HCT116 (cell line): ENCODE results near the gene NPR1. TPM values are rescaled to one million over a fixed set of nuclear protein-coding genes. Genes with fewer than 3 reads are reported as not detected.

Experiments
- ATAC-seq: fragments of 200-7000 bp; cut with Tn5 transposase; 2 replicates; pipeline ENCODE4 v1.9.1; 2020; ENCODE audit warnings: mild to moderate bottlenecking, moderate library complexity
- BruUV-seq: library from RNA; stranded (reverse); fragments of 400-500 nt; replicated peaks from 2 replicates; lab custom pipeline; 2021; lab: Mats Ljungman, UMichigan
- CTCF ChIA-PET: fragments of 300-600 bp; sonication (Branson Sonifier 250); formaldehyde crosslinking; loops from one replicate; lab custom pipeline; 2021; ENCODE audit warnings: antibody characterized with exemption; lab: Charles Lee
- POLR2A ChIA-PET: fragments of 300-600, 350-600 bp; sonication (Branson Sonifier 250); formaldehyde crosslinking; loops from one replicate; lab custom pipeline; 2021; ENCODE audit warnings: antibody characterized with exemption; lab: Charles Lee
- RAD21 ChIA-PET, 2 experiments: fragments of 300-600 bp; sonication (Branson Sonifier 250); formaldehyde crosslinking; loops; one replicate each; lab custom pipeline; 2023; ENCODE audit warnings: low total read pairs in 2 of 2; ENCODE audit not compliant: uncharacterized antibody in 2 of 2, unreplicated experiment in 2 of 2, low non-redundant PET in 1 of 2; lab: Charles Lee
- DNase-seq: peaks from one replicate; pipeline ENCODE4 v3.0.0-alpha.2; 2010; ENCODE audit warnings: low read depth, low spot score
- H2AFZ ChIP-seq: fragments of 200-600 bp; shearing (Covaris generic), sonication (generic); 2 replicates; pipeline ENCODE4 v1.6.1; 2017; ENCODE audit warnings: low read depth, mixed run types, mixed read lengths, antibody characterized with exemption, low read length; ENCODE audit not compliant: poor library complexity, severe bottlenecking
- H3K27ac ChIP-seq: 2 replicates; pipeline ENCODE4 v1.5.1; 2012; ENCODE audit warnings: low read depth, low read length
- H3K27me3 ChIP-seq: fragments of 200-600 bp; sonication (generic); 2 replicates; pipeline ENCODE4 v1.6.1; 2016; ENCODE audit warnings: mixed run types, low read length, mixed read lengths; ENCODE audit not compliant: insufficient read depth
- H3K36me3 ChIP-seq, 2 experiments: fragments of 200-500 bp in 1 of 2; fragments of 200-600 bp in 1 of 2; sonication (Bioruptor generic) in 1 of 2; sonication (generic) in 1 of 2; 2 replicates each; pipeline versions ENCODE4 v1.5.1 to v1.6.1; 2014 to 2016; ENCODE audit warnings: low read length in 2 of 2, inconsistent platforms in 1 of 2, mixed read lengths in 1 of 2, mixed run types in 1 of 2; ENCODE audit not compliant: insufficient read depth in 2 of 2, control insufficient read depth in 1 of 2
- H3K4me1 ChIP-seq, 2 experiments: fragments of 200-600 bp in 1 of 2; sonication (generic) in 1 of 2; 2 replicates each; pipeline versions ENCODE4 v1.5.1 to v1.6.1; 2012 to 2017; ENCODE audit warnings: low read length in 2 of 2, inconsistent platforms in 1 of 2, mild to moderate bottlenecking in 1 of 2, mixed read lengths in 1 of 2, mixed run types in 1 of 2, moderate library complexity in 1 of 2; ENCODE audit not compliant: insufficient read depth in 2 of 2, control insufficient read depth in 1 of 2
- H3K4me2 ChIP-seq: fragments of 200-600 bp; sonication (generic); 2 replicates; pipeline ENCODE4 v1.6.1; 2017; ENCODE audit warnings: mixed run types, low read length, mixed read lengths
- H3K4me3 ChIP-seq, 2 experiments: fragments of 200-600 bp in 1 of 2; sonication (generic) in 1 of 2; replicated peaks in 1 of 2; 2 replicates each; pipeline ENCODE4 v1.5.1; 2011 to 2016; ENCODE audit warnings: low read length in 2 of 2, control low read depth in 1 of 2, low read depth in 1 of 2, mild to moderate bottlenecking in 1 of 2, mixed read lengths in 1 of 2, mixed run types in 1 of 2
- H3K79me2 ChIP-seq: fragments of 200-600 bp; sonication (generic); 2 replicates; pipeline ENCODE4 v1.6.1; 2017; ENCODE audit warnings: mild to moderate bottlenecking, mixed run types, low read length, moderate library complexity, mixed read lengths; ENCODE audit not compliant: insufficient read depth
- H3K9ac ChIP-seq: fragments of 200-600 bp; sonication (generic); 2 replicates; pipeline ENCODE4 v1.6.1; 2016; ENCODE audit warnings: low read length, mixed read lengths
- H3K9me2 ChIP-seq: fragments of 200-600 bp; sonication (generic), shearing (Covaris generic); 2 replicates; pipeline ENCODE4 v1.6.1; 2017; ENCODE audit warnings: mixed run types, mild to moderate bottlenecking, moderate library complexity; ENCODE audit not compliant: insufficient read depth
- H3K9me3 ChIP-seq, 2 experiments: fragments of 200-500 bp in 1 of 2; fragments of 200-600 bp in 1 of 2; sonication (Bioruptor generic) in 1 of 2; sonication (generic) in 1 of 2; 2 replicates each; pipeline ENCODE4 v1.6.1; 2014 to 2017; ENCODE audit warnings: low read length in 2 of 2, mixed read lengths in 2 of 2, inconsistent platforms in 1 of 2, low read depth in 1 of 2, mild to moderate bottlenecking in 1 of 2, mixed run types in 1 of 2, moderate library complexity in 1 of 2; ENCODE audit not compliant: control insufficient read depth in 1 of 2, insufficient read depth in 1 of 2
- H4K20me1 ChIP-seq: fragments of 200-600 bp; sonication (generic), shearing (Covaris generic); 2 replicates; pipeline ENCODE4 v1.6.1; 2017; ENCODE audit warnings: mixed run types, mild to moderate bottlenecking, moderate library complexity; ENCODE audit not compliant: insufficient read depth
- CEBPB ChIP-seq: IDR thresholded peaks from 2 replicates; pipeline ENCODE4 v1.6.1; 2012; ENCODE audit warnings: low read depth
- CTCF ChIP-seq, 3 experiments: fragments of 200-600 bp in 1 of 3; sonication (generic) in 1 of 3; IDR thresholded peaks in 2 of 3; conservative IDR thresholded peaks in 1 of 3; 2 replicates each; pipeline ENCODE4 v1.5.1; 2012 to 2017; ENCODE audit warnings: low read depth in 2 of 3, low read length in 2 of 3, antibody characterized with exemption in 1 of 3, borderline replicate concordance in 1 of 3, control low read depth in 1 of 3, mild to moderate bottlenecking in 1 of 3, mixed read lengths in 1 of 3, mixed run types in 1 of 3, moderate library complexity in 1 of 3; ENCODE audit not compliant: insufficient read depth in 1 of 3
- EGR1 ChIP-seq: IDR thresholded peaks from 2 replicates; pipeline ENCODE4 v1.6.1; 2012; ENCODE audit warnings: low read depth
- ELF1 ChIP-seq: IDR thresholded peaks from 2 replicates; pipeline ENCODE4 v1.6.1; 2012; ENCODE audit warnings: low read depth, borderline replicate concordance
- FOSL1 ChIP-seq: IDR thresholded peaks from 2 replicates; pipeline ENCODE4 v1.6.1; 2012; ENCODE audit warnings: low read depth
- JUND ChIP-seq: IDR thresholded peaks from 2 replicates; pipeline ENCODE4 v1.6.1; 2012
- MAX ChIP-seq: IDR thresholded peaks from 2 replicates; pipeline ENCODE4 v1.6.1; 2012
- POLR2A ChIP-seq: IDR thresholded peaks from 2 replicates; pipeline ENCODE4 v1.7.0; 2011; ENCODE audit warnings: borderline replicate concordance; ENCODE audit not compliant: insufficient read depth, insufficient read length; ENCODE audit errors: extremely low read depth
- POLR2AphosphoS5 ChIP-seq: IDR thresholded peaks from 2 replicates; pipeline ENCODE4 v1.6.1; 2011; ENCODE audit warnings: mild to moderate bottlenecking, low read depth, low read length, moderate library complexity
- RAD21 ChIP-seq: IDR thresholded peaks from 2 replicates; pipeline ENCODE4 v1.6.1; 2012; ENCODE audit warnings: low read depth, mild to moderate bottlenecking
- SIN3A ChIP-seq: IDR thresholded peaks from 2 replicates; pipeline ENCODE4 v1.6.1; 2012; ENCODE audit warnings: low read depth
- SP1 ChIP-seq: IDR thresholded peaks from 2 replicates; pipeline ENCODE4 v1.6.1; 2012; ENCODE audit warnings: low read depth
- TCF7L2 ChIP-seq: IDR thresholded peaks from 2 replicates; pipeline ENCODE4 v1.7.0; 2011; ENCODE audit warnings: borderline replicate concordance, inconsistent platforms; ENCODE audit not compliant: insufficient read depth, insufficient read length; ENCODE audit errors: extremely low read depth
- YY1 ChIP-seq: IDR thresholded peaks from 2 replicates; pipeline ENCODE4 v1.6.1; 2011; ENCODE audit warnings: low read length, low read depth, moderate library complexity, mild to moderate bottlenecking; ENCODE audit not compliant: insufficient replicate concordance; ENCODE audit errors: extremely low read depth
- ZFX ChIP-seq: fragments of 450-650 bp; IDR thresholded peaks from 2 replicates; pipeline ENCODE4 v1.6.1; 2017
- ZNF274 ChIP-seq: fragments of 200-500 bp; sonication (Bioruptor generic); IDR thresholded peaks from 2 replicates; pipeline ENCODE4 v1.6.1; 2014; ENCODE audit warnings: mild to moderate bottlenecking, low read depth, low read length, inconsistent platforms
- intact Hi-C: fragments of 100-400 bp; cut with micrococcal nuclease; formaldehyde crosslinking; loops from 2 replicates; pipeline ENCODE4 v1.10.0; 2022
- total RNA-seq: library from RNA; stranded (reverse); gene quantifications from one replicate; pipeline ENCODE4 v1.2.1, GENCODE V29; 2021; ENCODE audit not compliant: unreplicated experiment
- TF ChIP-seq, protein P1 (sequence below): IDR thresholded peaks from 2 replicates; pipeline ENCODE4 v1.6.1; 2012
- TF ChIP-seq, protein P2 (sequence below): IDR thresholded peaks from 2 replicates; pipeline ENCODE4 v1.6.1; 2011; ENCODE audit warnings: mild to moderate bottlenecking, low read length, moderate library complexity; ENCODE audit not compliant: insufficient replicate concordance; ENCODE audit errors: extremely low read depth

Gene NPR1
- total RNA-seq, 1 experiment from 2014 or later: 0.07 TPM

- TF ChIP-seq YY1 (peak; percentile 81), FOSL1 (peak; percentile 30), POLR2AphosphoS5 (peak; percentile 92), CTCF (IDR thresholded peaks at IDR 0.05 in 2 of 3, conservative IDR thresholded peaks at IDR 0.05 in 1 of 3; ENCODE audit: borderline replicate concordance in 1 of 3, insufficient read depth in 1 of 3, low read depth in 2 of 3, low read length in 2 of 3) (no peak; a peak in 1 of 6 replicates), POLR2A (peak; percentile 84), MAX (peak; percentile 89), ELF1 (no peak; the same call in 1 of the 2 replicates), RAD21 (peak; percentile 21; the same call in 1 of the 2 replicates), CEBPB (peak; percentile 38), EGR1 (peak; percentile 55; the same call in 1 of the 2 replicates), JUND (no peak; the same call in 1 of the 2 replicates), TCF7L2 (peak; percentile 64), ZFX (no peak; the same call in 1 of the 2 replicates), SP1 (peak; percentile 99), ZNF274 (no peak), SIN3A (peak; percentile 79; the same call in 1 of the 2 replicates)
- TF ChIP-seq, protein P1, sequence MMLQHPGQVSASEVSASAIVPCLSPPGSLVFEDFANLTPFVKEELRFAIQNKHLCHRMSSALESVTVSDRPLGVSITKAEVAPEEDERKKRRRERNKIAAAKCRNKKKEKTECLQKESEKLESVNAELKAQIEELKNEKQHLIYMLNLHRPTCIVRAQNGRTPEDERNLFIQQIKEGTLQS: peak; percentile 100
- TF ChIP-seq, protein P2, sequence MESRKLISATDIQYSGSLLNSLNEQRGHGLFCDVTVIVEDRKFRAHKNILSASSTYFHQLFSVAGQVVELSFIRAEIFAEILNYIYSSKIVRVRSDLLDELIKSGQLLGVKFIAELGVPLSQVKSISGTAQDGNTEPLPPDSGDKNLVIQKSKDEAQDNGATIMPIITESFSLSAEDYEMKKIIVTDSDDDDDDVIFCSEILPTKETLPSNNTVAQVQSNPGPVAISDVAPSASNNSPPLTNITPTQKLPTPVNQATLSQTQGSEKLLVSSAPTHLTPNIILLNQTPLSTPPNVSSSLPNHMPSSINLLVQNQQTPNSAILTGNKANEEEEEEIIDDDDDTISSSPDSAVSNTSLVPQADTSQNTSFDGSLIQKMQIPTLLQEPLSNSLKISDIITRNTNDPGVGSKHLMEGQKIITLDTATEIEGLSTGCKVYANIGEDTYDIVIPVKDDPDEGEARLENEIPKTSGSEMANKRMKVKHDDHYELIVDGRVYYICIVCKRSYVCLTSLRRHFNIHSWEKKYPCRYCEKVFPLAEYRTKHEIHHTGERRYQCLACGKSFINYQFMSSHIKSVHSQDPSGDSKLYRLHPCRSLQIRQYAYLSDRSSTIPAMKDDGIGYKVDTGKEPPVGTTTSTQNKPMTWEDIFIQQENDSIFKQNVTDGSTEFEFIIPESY: no peak
- POLR2A ChIA-PET: interaction anchor here (0.8 to 2.5 kb wide), 7 partner anchors 9 to 320 kb away, joined by 3 to 10 read pairs (median 8); partner anchors contain the start of genes INTS3, RPS27 and SLC27A3
- Histone ChIP-seq H3K27ac (peak within 1 kb of the TSS; percentile 80), H3K4me2 (peak within 1 kb of the TSS; percentile 91), H3K79me2 (peaks cover 47% of the 10 kb centered on the region), H3K27me3 (no peaks in the 10 kb centered on the region), H3K4me3 (peak within 1 kb of the TSS; percentile 73 to 97), H2AFZ (peak within 1 kb of the TSS; percentile 99), H3K9me3 (no peaks in the 10 kb centered on the region), H3K4me1 (peaks cover 10 to 24% of the 10 kb centered on the region in 2 experiments), H3K9me2 (no peaks in the 10 kb centered on the region), H3K9ac (peak within 1 kb of the TSS; percentile 97), H3K36me3 (peaks cover 29 to 39% of the 10 kb centered on the region in 2 experiments), H4K20me1 (no peaks in the 10 kb centered on the region)
- DNase-seq (peak; percentile 99), ATAC-seq (peak; percentile 86)
- intact Hi-C loops: loop anchor here (1.0 to 10.0 kb wide), 2 partner anchors 99 to 104 kb away; partner anchors contain the start of gene SLC27A3
- BruUV-seq: no TSS peak
- RAD21 ChIA-PET: interaction anchor here (0.8 to 1.6 kb wide), 2 partner anchors 315 to 316 kb away, joined by 3 read pairs; partner anchors contain the start of gene RAB13 (in 1 of the 2)
- CTCF ChIA-PET: interaction anchor here (1.2 to 1.6 kb wide), 4 partner anchors 59 to 315 kb away, joined by 3 to 6 read pairs (median 6); partner anchors contain the start of gene RAB13
Observed at GRCh38 chr1:153670859-153671627, 7.4 kb upstream of the NPR1 start, which contains the start of gene ILF2. TSS of gene ILF2 (minus strand) at chr1:153670993. CDS start at chr1:153670922, 71 bp downstream.
